Bone marrow (tissue), 2 donors: ENCODE data around the gene MED7.

ENCODE experiments used
- DNase-seq, 2 donors: peaks; one replicate each; lab custom pipeline; 2025; lab: John Stamatoyannopoulos, UW

The MED7 gene

DNA sequence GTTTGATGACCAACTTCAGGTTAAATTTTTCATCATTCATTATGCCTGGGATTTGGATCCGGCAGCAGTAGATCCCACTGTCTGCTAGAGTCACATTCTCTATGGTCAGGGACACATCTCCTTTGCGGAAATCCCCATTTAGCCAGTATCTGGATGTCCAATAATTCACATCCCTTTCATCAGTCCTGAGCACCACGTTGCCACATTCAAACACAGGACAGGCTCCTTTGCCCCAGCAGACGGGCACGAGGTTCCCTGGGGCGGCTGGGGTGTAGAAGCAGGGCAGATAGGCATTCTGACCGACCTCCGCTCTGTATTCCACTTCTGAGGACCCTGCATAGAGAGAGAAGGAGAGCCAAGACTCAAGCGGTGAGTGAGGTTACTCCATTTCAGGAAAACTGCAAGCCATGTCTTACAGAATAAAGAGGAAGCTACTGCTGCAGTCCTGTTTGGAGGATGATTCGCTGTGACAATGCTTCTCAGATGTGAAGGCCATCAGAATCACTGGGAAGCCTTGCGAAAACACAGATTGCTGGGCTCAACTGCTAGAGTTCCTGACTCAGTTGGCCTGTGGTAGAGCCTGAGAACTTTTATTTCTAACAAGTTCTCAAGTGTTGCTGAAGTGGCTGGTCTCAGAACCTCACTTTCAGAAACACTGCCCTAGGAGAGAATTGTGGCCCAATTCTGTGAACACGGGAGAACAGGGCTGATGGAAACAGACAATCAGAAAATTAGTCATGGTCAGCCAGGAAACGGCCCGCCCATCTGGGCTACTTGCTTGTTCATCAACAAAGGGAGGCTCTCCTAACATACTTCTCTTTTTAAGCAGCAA, 35.8 kb downstream of the MED7 start:
- DNase-seq, result peak; percentile 52

- DNase-seq, result peak; percentile 22 to 90
These were observed 42.5 kb downstream of the MED7 start for GRCh38 chr5:157100140-157100679.

- DNase-seq, result no peak
These were observed 54.2 kb downstream of the MED7 start for GRCh38 chr5:157088342-157088990.
